Stimulated activated CD4-positive, alpha-beta T cell treated with anti-CD3 and anti-CD28 coated beads, Interleukin-15, amount 100 ng/mL, for 24 hours (primary cell): Measurements from ENCODE around the gene EYA2.
A peak's percentile ranks its signal among the peaks of the same experiment; 100 is the strongest.
"Not testable (repeated sequence)": the region's sequence is repeated elsewhere in the genome, so short reads cannot be mapped to it uniquely, and the experiment has no call there.

ENCODE experiments used
- DNase-seq: peaks from one replicate; pipeline ENCODE4 v3.0.0-alpha.2; 2020

The EYA2 gene

GRCh38 chr20:46959081-46959692 lies 64.5 kb downstream of the EYA2 start:
- no peak for DNase-seq

GRCh38 chr20:46959821-46960220 lies 65.2 kb downstream of the EYA2 start:
- no peak for DNase-seq

DNA sequence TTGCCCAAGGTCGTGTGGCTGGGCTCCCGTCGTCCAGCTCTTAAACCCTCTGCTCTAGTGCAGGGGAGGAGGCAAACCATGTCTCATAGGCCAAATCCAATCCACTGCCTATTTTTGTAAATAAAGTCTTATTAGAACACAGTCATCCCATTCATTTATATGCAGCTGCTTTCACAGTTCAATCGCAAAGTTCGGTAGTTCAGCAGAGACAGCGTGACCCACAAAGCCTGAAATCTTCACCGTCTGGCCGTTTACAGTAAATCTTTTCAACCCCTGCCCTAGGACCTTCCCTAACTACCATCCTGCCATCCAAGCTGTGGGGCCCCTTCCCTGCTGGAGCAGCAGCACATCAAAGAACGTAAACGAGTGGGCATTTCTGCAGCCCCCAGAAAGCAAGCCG lies 65.9 kb downstream of the EYA2 start:
- DNase-seq = no peak

DNA sequence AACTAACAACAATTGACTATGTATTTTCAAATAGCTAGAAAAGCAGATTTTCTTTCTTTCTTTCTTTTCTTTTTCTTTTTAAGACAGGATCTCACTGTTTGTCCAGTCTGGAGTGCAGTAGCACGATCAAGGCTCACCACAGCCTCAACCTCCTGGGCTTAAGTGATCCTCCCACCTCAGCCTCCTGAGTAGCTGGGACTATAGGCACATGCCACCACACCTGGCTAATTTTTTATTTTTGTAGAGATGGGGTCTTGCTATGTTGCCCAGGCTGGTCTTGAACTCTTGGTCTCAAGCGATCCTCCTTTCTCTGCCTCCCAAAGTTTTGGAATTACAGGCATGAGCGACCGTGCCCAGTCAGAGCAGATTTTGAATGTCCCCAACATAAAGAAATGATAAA lies 67.3 kb downstream of the EYA2 start:
- not testable (repeated sequence) for DNase-seq

GRCh38 chr20:46962452-46963195 lies 68.0 kb downstream of the EYA2 start:
- DNase-seq = no peak

GRCh38 chr20:46963196-46963529 lies 68.5 kb downstream of the EYA2 start:
- DNase-seq = no peak

- no peak for DNase-seq
Observed at GRCh38 chr20:46963758-46964617, 69.3 kb downstream of the EYA2 start.

DNA sequence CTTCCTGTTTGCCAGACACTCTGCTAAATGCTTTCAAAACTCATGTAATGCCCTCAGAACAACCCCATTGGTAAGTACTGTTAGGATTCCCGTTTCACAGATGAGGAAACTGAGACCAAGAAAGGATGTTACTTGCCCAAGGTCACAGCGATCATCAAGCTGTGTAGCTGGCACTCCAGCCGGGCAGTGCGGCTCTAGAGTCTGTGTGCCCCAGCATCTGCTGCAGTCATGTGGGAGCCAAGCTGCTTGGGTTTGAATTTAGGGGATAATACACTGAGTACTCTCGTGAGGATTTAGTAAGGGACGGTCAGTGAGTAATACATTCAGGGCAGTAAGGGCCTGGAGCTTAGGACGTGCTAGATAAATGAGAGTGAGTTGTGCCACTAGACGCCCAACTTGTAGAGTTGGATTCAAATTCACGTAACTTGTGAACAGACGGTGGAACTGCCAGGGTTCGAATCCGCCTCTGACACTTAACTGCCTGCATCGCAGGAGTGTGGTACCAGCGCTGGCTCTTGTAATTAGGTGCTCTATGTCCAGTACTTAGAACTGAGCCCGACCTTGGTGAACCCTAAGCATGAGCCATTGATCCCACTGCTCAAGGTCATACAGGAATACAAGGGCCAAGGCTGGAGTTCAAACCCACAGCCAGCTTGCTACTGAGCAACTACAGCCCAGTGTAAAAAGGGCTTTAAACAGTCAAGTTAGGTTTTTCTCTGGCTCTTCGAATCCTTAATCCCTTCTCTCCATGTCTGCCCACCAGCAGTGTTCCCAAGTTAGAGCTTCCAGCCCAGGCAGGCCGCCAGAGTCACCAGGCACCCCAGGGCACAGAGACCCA lies 70.2 kb downstream of the EYA2 start:
- DNase-seq = no peak

DNA sequence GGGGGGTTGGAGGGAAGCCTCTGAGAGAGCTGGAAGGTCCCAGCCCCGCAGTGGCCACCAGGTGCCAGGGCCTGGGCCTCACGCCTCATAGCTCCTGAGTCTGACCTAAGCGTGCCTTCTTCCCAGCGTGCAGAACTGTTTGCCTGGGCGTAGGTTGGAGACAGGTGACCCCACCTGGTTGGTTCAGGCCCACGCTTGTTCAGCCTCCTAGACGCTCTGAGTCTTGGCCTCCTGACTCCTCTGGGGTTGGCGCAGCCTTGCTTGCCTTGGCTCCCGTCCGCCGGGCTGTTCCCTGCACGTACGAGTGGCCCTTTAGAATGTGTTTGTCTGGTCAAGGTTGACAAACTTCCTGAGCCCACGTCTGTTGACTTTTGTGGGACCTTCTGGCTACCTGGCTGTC lies 70.8 kb downstream of the EYA2 start:
- DNase-seq = no peak

DNA sequence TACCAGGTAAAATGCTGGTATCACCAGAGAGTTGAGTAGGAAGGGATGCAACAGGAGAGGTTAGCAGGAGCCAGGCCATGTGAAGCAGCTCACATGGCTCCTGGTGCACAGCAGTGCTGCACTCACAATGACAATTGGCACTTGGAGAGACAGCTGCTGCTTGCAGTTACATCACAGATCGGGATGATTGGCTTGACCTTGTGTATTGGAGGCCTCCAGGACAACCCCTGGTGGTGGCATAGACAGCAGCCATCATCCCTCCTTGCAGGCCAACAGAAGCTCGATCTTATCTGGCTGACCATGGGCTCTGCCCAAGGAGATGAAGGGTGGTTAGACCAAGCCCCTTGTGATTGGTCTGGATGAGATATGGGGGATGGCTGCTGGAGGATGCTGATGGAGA lies 73.0 kb downstream of the EYA2 start:
- DNase-seq = no peak

- peak; percentile 9 for DNase-seq
Observed at GRCh38 chr20:46970937-46971630, 76.4 kb downstream of the EYA2 start.

GRCh38 chr20:46973766-46974165 lies 79.1 kb downstream of the EYA2 start:
- no peak for DNase-seq

- no peak for DNase-seq
Observed at GRCh38 chr20:46974669-46975434, 80.2 kb downstream of the EYA2 start.

DNA sequence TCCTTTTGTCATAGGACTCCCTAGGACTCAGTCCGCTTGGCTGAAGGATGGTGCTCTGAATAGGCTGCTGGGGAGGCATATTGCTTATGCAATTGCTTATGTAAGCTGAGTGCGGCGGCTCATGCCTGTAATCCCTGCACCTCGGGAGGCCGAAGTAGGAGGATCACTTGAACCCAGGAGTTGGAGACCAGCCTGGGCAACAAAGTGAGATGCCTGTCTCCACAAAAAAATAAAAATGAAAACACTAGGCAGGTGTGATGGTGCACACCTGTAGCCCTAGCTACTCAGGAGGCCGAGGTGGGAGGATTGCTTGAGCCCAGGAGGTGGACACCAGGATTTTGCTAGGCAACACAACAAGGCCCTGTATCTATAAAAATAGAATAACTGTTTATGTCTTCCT lies 81.3 kb downstream of the EYA2 start:
- DNase-seq = no peak

- no peak for DNase-seq
Observed at GRCh38 chr20:46977204-46977603, 82.6 kb downstream of the EYA2 start.

DNA sequence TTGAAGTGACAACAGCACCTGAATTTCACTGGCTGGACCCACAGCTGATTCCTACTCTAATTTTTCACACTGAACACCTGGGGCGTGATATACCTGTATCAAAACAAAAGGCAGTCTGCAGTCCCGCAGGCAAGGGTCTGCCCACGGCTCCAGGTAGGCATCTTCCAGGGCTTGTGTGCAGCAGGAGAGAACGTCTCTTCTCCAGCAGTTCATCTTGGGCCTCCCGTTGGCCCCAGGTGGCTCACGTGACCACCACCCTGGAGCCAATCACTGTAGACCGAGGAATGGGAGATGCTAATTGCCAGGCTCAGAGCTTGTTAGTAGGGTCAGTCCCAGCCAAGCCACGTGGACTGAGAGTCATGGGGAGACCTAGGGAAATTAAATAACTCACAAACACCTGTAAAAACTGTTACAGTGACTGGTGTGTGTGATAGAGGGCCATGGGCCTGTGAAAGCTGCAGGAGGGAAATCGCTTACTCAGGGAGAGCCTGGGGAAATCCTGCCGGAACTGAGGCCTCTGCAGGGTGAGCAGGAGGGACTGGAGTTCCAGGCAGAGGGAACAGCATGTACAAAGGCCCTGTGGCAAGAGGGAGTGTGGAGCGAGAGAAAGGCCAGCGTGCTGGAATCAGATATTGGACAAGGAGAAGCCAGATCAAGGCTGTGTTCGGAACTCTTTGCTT lies 83.4 kb downstream of the EYA2 start:
- DNase-seq = no peak

DNA sequence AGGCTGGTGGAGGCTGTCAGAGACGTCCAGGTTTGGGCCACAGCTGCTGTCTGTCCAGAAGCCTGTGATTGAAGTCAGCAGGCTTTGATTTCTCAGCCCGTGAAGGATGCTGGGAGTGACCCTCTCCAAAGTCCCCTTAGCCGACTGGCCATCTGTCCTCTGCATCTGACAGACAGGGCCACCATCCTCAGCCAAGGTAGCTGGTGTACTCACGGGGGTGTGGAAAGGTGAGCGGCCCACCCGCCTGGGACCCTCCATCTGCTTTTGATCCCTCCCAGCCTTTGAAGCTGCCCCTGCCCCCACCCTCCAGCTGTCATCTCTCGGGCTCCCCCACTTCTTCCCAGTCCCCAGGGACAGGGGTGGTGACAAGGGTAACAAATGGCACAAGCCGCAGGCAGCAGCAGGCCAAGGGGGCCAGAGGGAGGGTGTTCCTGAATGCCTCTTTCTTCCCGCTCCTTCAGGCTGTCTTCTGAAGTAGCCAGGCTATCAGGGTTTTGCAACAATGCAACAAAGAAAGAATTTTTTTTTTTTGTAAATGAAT lies 84.4 kb downstream of the EYA2 start:
- DNase-seq = no peak

GRCh38 chr20:46979603-46980241 lies 85.1 kb downstream of the EYA2 start:
- peak; percentile 12 for DNase-seq

GRCh38 chr20:46981184-46981583 lies 86.5 kb downstream of the EYA2 start:
- no peak for DNase-seq

DNA sequence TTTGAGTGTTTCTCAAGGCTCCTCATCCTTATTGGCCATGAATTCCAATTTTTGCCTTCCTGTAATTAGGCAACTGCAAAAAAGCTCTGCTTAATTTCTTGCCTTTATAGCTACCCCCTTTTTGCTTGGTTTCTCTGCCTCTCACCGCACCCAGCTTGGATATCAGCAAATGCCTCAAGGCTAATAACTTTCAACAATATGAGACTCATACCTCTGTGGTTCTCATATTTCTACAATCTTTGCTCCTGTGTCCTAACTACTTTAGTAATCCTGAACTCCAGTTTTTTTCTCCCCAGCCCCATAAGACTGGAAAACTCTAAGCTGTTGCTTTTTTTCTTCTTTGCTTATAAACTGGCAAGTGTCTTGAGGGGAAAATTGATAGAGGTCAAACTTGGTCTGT lies 88.8 kb downstream of the EYA2 start:
- DNase-seq = no peak
